ENCODE measurements around the gene ATP13A2. TPM values are rescaled to one million over a fixed set of nuclear protein-coding genes. Genes with fewer than 3 reads are reported as not detected.
"Not testable (repeated sequence)": the region's sequence is repeated elsewhere in the genome, so short reads cannot be mapped to it uniquely, and the experiment has no call there.

ATP13A2 gene
- polyA plus RNA-seq, 1 experiment: 5.6 TPM

GRCh38 chr1:16956775-16957174 is 55.0 kb downstream of the ATP13A2 start:
- Histone ChIP-seq H3K9me3 (ENCODE audit: control insufficient read depth, insufficient read depth, low read length) (no peaks in the 10 kb centered on the region), H3K27me3 (ENCODE audit: control insufficient read depth, insufficient read depth, low read length) (no peaks in the 10 kb centered on the region), H3K4me3 (ENCODE audit: low read depth, low read length) (no peak overlapping the region), H3K27ac (ENCODE audit: low read depth, low read length) (no peak overlapping the region)
- no peak for TF ChIP-seq CTCF (IDR thresholded peaks at IDR 0.05; ENCODE audit: low read depth, low read length)
- ChIA-PET POLR2A (interaction anchor here (0.7 kb wide), 1 partner anchor 22 kb away, joined by 5 read pairs; no protein-coding TSS in a partner anchor), CTCF (interaction anchor here (1.7 to 2.7 kb wide), 2 partner anchors 89 kb away, joined by 9 to 18 read pairs; no protein-coding TSS in a partner anchor)
- DNase-seq (ENCODE audit: low read depth, low spot score): no peak

- Histone ChIP-seq H3K27ac (ENCODE audit: low read depth, low read length) (no peak overlapping the region), H3K4me3 (ENCODE audit: low read depth, low read length) (no peak overlapping the region), H3K27me3 (ENCODE audit: control insufficient read depth, insufficient read depth, low read length) (no peaks in the 10 kb centered on the region), H3K9me3 (ENCODE audit: control insufficient read depth, insufficient read depth, low read length) (no peaks in the 10 kb centered on the region)
- TF ChIP-seq CTCF (IDR thresholded peaks at IDR 0.05; ENCODE audit: low read depth, low read length): no peak
- ChIA-PET CTCF (interaction anchor here (2.7 kb wide), 1 partner anchor 91 kb away, joined by 18 read pairs; no protein-coding TSS in a partner anchor), POLR2A (no interaction called here)
- no peak for DNase-seq (ENCODE audit: low read depth, low spot score)
Observed at GRCh38 chr1:16955186-16955585, 56.5 kb downstream of the ATP13A2 start.

GRCh38 chr1:16954579-16954978 is 57.1 kb downstream of the ATP13A2 start:
- no peak overlapping the region for H3K27ac ChIP-seq (ENCODE audit: low read depth, low read length)
- ChIA-PET CTCF (interaction anchor here (2.7 kb wide), 1 partner anchor 91 kb away, joined by 18 read pairs; no protein-coding TSS in a partner anchor), POLR2A (no interaction called here)
- no peaks in the 10 kb centered on the region for H3K9me3 ChIP-seq (ENCODE audit: control insufficient read depth, insufficient read depth, low read length)
- no peak for DNase-seq (ENCODE audit: low read depth, low spot score)
- no peak overlapping the region for H3K4me3 ChIP-seq (ENCODE audit: low read depth, low read length)
- TF ChIP-seq CTCF (IDR thresholded peaks at IDR 0.05; ENCODE audit: low read depth, low read length): no peak
- no peaks in the 10 kb centered on the region for H3K27me3 ChIP-seq (ENCODE audit: control insufficient read depth, insufficient read depth, low read length)

GRCh38 chr1:16952376-16952775 is 59.4 kb downstream of the ATP13A2 start:
- H3K27ac ChIP-seq (ENCODE audit: low read depth, low read length); DNase-seq (ENCODE audit: low read depth, low spot score); H3K4me3 ChIP-seq (ENCODE audit: low read depth, low read length); H3K27me3 ChIP-seq (ENCODE audit: control insufficient read depth, insufficient read depth, low read length); H3K9me3 ChIP-seq (ENCODE audit: control insufficient read depth, insufficient read depth, low read length): not testable (repeated sequence)
- ChIA-PET POLR2A (interaction anchor here (0.6 kb wide), 2 partner anchors 34 to 73 kb away, joined by 3 to 7 read pairs; no protein-coding TSS in a partner anchor), CTCF (interaction anchor here (0.7 to 4.0 kb wide), 26 partner anchors 9 to 1987 kb away, joined by 3 to 126 read pairs (median 4); partner anchors contain the start of gene MFAP2)

- H3K9me3 ChIP-seq (ENCODE audit: control insufficient read depth, insufficient read depth, low read length); H3K27ac ChIP-seq (ENCODE audit: low read depth, low read length); DNase-seq (ENCODE audit: low read depth, low spot score); H3K4me3 ChIP-seq (ENCODE audit: low read depth, low read length); H3K27me3 ChIP-seq (ENCODE audit: control insufficient read depth, insufficient read depth, low read length): not testable (repeated sequence)
- ChIA-PET POLR2A (interaction anchor here (0.6 kb wide), 1 partner anchor 34 kb away, joined by 4 read pairs; no protein-coding TSS in a partner anchor), CTCF (interaction anchor here (4.0 kb wide), 2 partner anchors 12 to 97 kb away, joined by 46 to 126 read pairs; no protein-coding TSS in a partner anchor)
Observed at GRCh38 chr1:16949026-16949425, 62.7 kb downstream of the ATP13A2 start.

GRCh38 chr1:16948282-16948891 is 63.3 kb downstream of the ATP13A2 start:
- POLR2A ChIA-PET; H3K9me3 ChIP-seq (ENCODE audit: control insufficient read depth, insufficient read depth, low read length); H3K27ac ChIP-seq (ENCODE audit: low read depth, low read length); H3K27me3 ChIP-seq (ENCODE audit: control insufficient read depth, insufficient read depth, low read length); DNase-seq (ENCODE audit: low read depth, low spot score); H3K4me3 ChIP-seq (ENCODE audit: low read depth, low read length): not testable (repeated sequence)
- CTCF ChIA-PET: interaction anchor here (1.1 to 1.5 kb wide), 2 partner anchors 98 to 328 kb away, joined by 3 to 5 read pairs; no protein-coding TSS in a partner anchor

Measured in AG04450 (cell line).